Hepatic stellate cell (primary cell): Measurements from ENCODE around the gene SPACA6.

Source experiments
- DNase-seq: peaks from one replicate; pipeline ENCODE4 v3.0.0; 2011; ENCODE audit warnings: low spot score

SPACA6 gene

DNA sequence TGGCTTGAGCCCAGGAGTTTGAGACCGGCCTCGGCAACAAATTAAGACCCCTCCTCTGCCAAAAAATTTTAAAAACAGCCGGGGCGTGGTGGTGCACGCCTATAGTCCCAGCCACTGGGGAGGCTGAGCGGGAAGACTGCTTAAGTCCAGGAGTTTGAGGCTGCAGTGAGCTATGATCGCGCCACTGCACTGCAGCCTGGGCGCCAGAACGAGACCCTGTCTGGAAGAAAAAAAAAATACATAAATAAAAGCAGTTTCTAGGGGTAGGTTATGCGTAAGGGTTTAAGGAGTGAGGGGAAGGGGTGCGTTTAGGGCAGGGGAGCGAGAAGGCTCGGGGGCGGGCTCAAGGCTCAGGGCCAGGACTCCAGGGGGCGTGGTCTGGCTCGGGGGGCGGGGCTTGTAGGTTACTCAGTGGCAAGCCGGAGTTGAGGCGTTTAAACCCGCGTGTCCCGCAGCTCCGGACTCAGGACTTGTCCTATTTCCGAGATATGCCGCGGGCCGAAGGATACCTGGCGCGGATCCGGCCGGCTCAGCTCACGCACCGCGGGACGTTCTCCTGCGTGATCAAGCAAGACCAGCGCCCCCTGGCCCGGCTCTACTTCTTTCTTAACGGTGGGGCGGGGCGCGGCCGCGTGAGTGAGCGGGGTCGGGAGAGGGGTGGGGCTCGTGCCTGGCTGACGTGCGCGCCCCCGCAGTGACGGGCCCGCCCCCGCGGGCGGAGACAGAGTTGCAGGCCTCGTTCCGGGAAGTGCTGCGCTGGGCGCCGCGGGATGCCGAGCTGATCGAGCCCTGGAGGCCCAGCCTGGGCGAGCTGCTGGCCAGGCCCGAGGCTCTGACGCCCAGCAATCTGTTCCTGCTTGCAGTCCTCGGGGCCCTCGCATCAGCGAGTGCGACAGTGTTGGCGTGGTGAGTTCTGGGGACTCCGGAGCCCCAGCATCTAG is 10.7 kb downstream of the SPACA6 start:
- DNase-seq = peak; percentile 93

DNA sequence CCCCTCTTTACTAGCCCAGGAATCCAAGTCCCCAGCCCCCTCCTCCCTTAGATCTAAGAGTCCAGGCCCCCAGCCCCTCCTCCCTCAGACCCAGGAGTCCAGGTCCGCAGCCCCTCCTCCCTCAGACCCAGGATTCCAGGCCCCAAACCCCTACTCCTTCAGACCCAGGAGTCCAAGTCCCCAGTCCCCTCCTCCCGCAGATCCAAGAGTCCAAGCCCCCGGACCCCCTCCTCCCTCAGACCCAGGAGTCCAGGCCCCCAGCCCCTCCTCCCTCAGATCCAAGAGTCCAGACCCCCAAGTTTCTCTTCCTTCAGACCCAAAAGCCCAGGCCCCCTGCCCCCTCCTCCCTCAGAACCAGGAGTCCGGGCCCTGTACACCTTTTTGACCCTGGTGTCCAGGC is 11.5 kb downstream of the SPACA6 start:
- DNase-seq = no peak

DNA sequence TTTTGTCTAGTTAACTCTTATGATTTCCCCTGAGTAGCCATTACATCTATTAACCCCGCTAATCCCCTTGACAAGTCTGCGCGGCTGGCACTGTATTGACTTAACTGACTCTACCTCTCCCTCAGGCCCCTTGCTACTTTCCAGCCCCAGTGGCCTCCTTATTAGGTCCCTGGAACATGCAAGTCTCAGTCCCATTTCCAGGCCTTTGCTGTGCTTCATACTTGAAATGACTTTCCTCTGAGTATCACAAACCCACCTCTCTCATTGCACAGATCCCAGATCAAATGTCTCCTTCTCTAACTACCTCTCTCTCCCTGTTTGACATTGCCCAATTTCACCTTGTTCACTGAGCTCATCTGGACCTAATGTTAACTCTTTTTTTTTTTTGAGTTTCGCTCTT is 13.2 kb downstream of the SPACA6 start:
- DNase-seq = no peak

DNA sequence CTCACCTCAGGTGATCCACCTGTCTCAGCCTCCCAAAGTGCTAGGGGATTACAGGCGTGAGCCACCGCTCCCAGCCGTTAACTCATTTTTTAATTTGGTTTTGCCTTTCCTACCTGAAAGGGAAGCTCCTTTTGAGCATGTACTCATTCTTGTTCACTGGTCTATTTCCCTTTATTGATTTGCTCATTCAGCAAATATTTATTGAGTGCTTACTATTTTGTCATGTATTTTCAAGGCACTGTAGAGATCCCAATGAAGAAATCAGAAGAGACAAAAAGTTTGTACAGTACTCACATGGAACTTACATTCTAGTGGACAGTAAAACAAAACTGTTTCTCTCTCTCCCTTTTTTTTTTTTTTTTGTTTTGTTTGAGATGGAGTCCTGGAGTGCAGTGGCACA is 13.8 kb downstream of the SPACA6 start:
- no peak for DNase-seq

DNA sequence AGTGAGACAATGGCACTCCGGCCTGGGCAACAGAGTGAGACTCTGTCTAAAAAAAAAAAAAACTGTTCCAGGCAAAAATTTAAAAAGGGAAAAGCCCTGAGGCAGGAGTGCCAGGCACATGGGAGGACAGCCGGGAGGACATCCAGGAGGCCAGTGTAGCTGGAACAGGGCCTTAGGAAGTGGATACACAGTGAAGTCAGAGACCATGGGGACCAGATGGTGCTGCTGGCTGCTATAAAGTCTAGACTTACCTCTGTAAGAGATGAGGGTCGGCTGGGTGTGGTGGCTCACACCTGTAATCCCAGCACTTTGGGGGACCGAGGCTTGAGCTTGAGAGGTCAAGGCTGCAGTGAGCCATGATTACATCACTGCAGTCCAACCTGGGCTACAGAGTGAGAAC is 15.7 kb downstream of the SPACA6 start:
- DNase-seq = no peak

DNA sequence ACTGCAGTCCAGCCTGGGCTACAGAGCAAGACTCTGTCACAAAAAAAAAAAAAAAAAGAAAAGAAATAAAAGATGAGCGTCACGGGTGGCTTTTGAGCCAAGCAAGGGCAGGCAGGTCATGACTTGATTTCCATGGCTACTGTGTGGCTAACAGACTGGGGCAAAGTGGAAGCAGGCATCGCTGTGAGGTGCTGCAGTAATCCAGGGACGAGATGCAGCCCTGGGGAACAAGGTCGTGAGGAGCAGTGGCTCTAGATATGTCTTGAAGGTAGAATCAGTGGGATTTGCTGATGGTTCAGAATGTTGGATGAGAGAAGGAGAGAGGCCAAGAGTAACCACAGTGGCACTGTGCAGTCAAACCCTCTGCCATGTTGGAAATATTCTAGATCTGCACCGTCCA is 16.4 kb downstream of the SPACA6 start:
- no peak for DNase-seq

DNA sequence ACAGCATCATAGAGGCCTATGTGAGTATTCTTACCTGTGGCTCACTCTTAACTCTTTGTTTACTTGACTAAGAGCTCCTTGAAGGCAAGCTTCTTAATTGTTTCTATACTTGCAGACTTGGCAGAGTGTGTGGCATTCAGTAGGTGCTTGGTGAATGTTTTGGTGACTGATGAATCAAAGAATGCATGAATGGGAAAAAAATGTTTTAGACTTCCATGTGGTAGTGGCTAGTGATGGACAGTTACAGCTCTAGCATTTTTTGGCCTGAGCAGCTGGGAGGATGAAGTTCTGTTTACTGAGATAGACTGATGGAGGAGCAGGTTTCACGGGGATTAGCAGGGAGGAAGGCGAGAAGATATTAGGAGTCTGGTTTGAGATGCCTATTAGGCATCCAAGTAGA is 17.0 kb downstream of the SPACA6 start:
- DNase-seq = peak; percentile 40

DNA sequence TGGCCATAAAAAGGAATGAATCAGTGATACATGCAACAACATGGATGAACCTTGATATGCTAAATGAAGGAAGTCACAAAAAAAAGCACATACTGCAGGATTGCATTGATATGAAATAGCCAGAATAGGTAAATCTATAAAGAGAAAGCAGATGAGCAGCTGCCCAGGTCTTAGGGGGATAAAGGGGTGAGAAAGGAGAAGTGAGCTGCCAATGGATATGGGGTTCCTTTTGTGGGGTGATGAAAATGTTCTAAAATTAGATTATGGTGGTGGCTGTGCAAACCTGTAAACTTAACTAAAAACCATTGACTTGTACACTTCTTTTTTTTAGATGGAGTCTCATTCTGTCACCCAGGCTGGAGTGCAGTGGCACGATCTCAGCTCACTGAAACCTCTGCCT is 18.6 kb downstream of the SPACA6 start:
- no peak for DNase-seq

DNA sequence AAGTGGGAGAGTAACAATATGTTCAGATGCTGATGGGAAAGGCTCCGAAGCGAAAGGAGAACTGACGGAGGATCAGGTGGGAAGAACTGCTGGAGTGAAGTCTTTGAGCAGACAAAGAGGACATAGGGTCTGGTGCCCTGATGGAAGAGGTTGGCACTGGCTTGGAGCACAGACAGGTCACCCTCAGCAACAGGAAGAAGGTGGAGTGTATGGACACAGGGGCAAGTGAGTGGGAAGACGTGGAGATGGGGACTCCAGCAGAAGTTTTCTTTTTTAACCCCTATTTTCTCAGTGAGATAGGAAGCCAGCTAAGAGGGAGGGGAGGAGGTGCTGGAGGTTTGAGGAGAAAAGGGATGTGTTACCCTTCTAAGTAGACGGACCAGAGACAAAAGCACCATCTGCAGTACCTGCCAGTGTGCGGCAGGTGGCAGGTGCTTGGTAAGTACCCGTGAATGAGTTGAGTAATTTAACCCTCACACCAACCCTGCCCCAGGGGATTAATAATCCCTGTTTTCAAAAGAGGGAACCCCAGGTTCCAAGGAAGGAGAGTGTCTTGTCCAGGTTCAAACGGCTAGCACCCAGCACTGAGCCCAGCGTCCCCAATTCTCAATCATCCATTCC is 19.4 kb downstream of the SPACA6 start:
- DNase-seq = no peak

DNA sequence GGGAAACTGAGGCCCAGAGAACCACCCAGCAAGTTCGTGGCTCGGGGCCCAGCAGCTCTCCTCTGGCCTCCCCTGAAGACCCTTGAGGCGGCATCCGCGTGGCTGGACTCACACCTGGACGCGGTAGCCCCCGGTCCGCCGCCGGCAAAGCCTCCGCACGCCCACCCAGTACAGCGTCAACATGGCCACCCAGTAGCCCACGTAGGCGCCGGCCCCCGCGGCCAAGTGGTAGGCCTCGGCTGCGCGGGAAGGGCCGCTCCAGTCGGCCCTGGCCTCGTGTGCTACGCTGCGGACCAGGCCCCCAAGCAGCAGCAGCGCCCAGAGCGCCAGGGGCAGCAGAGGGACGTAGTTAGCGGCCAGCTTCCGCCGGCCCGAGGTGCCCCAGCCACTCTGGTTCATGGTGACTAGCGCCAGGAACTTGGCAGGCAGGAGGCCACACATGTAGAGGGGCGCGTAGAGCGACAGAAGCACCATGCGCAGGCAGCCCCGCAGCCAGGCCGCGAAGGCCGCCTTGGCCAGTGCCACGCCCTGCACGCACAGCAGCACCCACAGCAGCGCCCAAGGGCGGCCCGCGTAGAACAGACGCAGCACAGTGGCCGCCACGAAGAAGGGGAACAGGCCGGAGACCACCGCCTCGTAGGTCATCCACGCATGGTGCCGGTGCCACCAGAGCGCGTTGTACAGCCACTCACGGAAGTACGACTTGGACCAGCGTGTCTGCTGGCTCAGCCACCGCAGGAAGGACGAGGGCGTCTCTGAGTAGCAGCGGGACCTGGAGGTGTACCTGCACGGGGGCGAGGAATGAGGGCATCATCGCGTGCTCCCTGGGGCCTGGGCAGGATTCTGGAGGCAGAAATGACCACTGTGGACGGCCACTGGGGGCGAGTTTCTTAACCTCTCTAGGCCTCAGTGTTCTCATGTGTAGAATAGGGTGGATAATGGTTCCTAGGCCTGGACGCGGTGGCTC is 20.5 kb downstream of the SPACA6 start:
- DNase-seq = no peak

DNA sequence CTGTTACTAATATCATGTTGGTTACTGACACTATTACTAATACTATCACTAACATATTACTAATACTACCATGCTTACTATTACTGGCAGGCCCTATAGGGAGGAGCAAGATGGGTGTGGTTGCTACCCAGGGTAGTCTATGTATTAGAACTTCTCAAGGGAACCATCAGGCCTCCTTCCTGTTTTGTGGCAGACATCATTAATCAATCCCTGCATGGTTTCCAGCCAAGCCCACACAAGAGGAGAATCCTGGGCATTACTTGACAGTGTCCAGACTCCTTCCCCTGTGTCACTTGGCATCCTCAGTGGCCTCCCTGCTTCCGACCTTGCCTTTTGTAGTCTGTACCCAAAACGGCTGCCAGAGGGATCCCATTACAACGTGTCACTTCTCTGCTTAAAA is 21.7 kb downstream of the SPACA6 start:
- DNase-seq = no peak

DNA sequence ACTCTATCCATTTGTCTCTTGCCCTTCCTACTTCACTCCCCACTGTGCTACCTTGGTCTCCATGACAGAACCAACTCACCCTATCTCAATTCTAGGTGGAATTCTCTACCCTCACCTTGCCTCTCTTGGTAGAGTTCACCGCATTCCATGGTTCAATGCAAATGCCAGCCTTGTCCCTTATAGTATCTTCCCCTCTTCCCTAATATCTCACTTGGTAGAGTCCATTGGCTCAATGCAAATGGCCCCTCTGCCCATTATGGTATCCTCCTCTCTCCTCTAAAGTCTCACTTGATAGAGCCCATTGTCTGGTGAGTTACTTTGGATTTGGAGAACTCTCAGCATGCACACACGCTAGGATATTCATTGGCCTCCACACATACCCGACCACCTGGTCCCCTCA is 22.7 kb downstream of the SPACA6 start:
- no peak for DNase-seq

DNA sequence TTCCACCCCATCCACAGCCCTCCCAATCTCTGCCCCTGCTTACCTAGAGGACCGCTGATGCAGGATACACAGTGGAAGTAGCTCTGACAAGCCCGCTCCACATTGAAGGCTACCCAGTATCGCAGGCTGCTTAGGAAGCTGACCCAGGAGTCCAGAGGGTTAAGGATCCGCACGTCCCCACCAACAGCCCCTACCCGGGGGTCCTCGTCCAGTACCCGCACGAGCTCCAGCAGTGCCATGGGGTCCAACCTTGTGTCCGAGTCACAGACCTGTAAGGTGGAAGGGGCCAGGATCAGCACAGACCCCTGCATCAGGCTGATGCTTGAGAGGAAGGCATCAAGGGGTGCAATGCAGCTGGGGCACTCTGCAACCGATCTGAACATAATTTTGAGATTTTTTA is 23.8 kb downstream of the SPACA6 start:
- no peak for DNase-seq

DNA sequence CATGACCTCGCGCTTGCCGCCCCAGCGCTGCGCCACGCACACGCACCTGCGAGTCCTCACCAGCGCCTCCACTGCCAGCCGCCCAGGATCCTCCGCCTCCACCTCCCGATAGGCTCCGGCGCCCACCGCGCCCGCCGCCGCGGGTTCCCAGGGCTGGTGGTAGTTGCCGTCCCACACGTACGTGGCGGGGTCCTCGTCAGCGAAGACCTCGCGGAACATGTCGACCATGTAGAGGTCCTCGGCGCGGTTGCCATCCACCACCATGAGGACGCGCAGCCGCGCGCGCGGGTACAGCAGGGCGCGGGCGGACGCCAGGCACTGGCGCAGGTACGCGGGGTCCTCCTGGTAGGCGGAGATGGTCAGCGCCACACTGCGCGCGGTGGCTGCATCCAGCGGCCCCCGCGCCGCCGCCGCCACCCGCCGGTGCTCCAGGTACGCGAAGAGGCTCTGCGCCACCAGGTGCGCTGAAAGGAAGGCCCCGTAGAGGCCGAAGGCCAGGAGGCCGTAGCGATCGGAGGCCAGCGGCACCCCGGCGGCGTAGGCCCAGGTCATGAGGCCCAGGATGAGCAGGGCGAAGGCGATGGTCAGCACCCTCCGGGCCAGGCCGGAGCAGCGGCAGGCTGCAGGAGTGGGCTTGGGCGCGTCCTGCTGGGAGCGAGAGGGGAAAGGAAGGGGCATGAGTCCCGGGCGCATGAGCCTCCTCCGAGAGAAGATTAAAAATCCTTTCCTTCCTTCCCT is 26.3 kb downstream of the SPACA6 start:
- no peak for DNase-seq

DNA sequence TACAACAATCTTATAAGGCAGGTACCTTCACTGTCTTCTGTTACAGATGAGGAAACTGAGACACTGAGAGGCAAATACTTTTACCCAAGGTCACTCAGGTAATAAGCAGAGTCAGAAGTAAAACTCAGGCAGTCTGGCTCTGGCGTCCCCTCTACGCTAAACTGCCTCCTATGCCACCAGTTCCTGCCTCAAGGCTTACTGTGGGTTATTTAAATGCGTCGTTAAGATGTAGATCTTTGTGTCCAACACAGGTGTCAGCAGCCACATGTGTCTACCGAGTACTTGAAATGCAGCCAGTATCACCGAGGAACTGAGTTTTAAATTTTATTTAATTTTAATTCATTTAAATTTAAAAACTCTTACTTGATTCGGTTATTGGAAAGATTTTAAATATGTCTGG is 28.8 kb downstream of the SPACA6 start:
- no peak for DNase-seq

DNA sequence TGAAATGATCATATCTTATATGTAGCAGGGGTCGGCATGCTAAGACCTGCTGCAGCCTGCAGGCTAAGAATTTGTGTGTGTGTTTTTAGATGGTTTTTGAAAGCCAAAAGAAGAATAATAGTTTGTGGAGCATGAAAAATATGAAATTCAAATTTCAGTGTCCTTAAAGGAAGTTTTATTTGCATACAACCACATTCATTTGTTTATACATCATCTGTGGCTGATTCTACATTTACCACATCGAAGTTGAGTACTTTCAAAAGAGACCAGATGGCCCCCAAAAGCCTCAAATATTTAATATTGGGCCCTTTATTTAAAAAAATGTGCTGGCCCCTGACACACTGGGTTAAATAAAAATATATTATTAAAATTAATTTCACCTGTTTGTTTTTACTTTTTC is 29.4 kb downstream of the SPACA6 start:
- no peak for DNase-seq

DNA sequence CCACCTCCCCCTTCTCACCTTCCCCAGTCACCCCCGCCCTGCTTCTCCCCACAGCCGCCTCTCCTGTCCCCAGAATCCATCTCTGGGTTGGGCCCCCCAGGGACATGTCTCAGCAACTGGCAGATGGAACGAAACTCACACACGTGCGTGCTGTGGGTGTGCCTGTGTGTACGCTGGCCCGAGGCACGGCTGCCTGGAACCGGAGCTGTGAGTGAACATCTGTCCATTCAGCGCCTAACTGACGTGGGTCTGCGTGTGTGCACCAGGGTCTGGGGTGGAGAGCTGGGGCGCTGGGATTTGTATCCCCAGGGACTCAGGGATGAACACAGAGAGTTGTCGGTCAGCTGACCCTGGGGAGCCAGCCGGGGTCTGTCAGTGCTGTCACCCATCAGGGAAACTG is 31.4 kb downstream of the SPACA6 start:
- DNase-seq = no peak

DNA sequence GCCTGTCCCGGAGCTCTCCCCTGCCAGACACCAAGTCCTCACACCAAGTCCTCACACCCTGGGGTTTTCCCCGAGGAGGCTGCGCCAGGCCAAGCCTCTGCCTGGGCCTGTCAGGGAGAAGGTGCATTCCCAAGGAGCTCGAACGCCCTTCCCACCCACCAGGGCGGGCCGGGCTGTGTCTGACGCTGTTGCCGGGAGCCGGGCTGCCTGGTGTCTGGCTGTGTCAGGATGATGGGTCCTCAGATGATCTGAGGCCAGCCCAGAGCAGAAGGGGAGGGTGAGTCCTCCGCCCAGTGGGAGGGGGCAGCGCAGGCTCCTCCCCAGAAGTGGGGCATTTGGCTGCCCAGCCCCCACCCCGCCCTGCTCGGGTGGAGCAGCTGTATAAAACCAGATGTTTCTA is 32.9 kb downstream of the SPACA6 start:
- DNase-seq = peak; percentile 65

DNA sequence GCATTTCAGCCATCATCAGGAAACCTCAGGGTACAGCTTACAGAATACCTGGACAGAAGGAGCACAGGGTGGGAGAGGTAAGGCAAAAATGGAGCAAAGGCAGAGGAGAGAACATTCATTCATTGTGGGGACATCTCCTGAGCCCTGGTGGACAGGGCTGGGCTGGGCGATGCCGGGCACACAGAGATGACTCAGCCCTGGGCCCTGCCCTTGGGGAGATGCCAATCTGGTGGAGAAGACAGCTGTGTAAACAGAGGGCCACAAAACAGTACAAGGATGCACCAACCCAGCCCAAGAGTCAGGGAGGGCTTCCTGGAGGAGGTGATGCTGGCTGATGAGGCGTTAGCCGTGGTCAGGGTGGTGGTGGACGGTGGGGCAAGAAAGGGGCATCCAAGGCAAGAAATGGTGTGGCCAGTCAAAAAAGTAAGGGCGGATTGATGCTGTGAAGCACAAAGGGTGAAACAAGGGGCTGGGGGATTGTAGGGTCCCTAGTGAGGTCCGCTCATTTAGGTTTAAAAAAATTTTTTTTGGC is 34.3 kb downstream of the SPACA6 start:
- DNase-seq = peak; percentile 59

DNA sequence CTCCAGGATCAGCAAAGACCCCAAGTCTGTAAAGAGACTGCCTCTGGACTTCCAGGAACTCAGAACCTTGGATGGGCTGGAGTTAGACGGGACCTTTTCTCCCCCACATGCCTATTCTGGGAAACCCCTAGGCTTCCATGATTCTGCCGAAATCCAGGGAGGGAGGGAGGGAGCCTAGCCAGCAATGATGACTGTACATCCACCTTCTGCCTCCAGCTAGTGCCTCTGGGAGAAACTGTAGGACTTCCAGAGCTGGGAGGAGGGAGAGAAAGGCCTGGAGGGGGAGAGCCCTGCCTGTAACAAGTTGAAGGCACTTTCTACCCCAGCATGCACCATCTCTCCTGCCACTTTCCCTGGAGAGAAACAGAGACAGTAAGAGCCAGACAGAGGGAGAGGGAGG is 36.7 kb downstream of the SPACA6 start:
- DNase-seq = no peak

DNA sequence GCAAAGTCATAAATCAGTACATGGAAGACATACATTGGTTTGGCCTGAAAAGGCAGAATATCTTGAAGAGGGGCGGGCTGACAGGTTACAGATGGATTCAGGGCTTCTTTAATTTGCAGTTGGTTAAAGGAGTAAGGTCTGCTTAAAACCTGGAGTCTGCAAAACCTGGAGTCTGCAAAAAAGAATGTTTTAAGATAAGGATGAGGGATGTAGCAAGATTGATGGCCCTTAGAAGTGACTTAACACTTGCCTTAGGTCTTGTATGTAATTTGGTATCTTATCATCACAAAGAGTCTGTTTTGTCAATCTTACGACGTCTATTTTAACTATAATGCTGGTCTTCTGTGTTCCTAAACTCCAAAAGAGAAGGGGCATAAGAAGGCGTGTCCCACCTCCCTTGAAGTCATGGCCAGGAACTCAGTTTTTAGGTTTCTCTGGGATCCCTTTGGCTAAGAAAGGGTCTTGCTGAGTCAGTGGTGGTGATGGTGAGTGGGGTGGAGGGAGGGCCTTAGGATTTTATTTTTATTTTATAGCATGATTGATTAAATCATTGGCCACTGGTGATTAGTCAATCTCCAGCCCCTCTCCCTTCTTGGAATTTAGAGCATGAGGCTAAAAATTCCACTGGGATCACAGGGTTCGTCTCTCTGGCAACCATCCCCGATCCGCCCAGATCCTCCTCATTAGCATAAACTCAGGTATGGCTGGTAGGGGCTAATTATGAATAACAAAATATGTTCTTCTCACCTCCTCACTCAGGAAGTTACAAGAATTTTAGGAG is 40.8 kb downstream of the SPACA6 start:
- no peak for DNase-seq
